RKO (cell line): Measurements from ENCODE around the gene LSM10.
A peak's percentile ranks its signal among the peaks of the same experiment; 100 is the strongest.

Experiments
- DNase-seq: peaks from one replicate; pipeline ENCODE4 v3.0.0-alpha.2; 2016; ENCODE audit warnings: low spot score

LSM10 gene

GRCh38 chr1:36351227-36351977, 46.3 kb downstream of the LSM10 start:
- DNase-seq, result no peak

GRCh38 chr1:36350659-36351226, 47.0 kb downstream of the LSM10 start:
- no peak for DNase-seq

- DNase-seq, result no peak
These were observed 47.9 kb downstream of the LSM10 start for GRCh38 chr1:36349839-36350238.

- DNase-seq, result peak; percentile 22
These were observed 48.5 kb downstream of the LSM10 start for GRCh38 chr1:36349241-36349671.

GRCh38 chr1:36346741-36347370, 50.9 kb downstream of the LSM10 start:
- DNase-seq, result no peak

GRCh38 chr1:36345353-36345752, 52.4 kb downstream of the LSM10 start:
- DNase-seq, result no peak

- DNase-seq, result no peak
These were observed 53.4 kb downstream of the LSM10 start for GRCh38 chr1:36344395-36344680.

- DNase-seq, result no peak
These were observed 53.9 kb downstream of the LSM10 start for GRCh38 chr1:36343651-36344394.
